Skeletal muscle tissue (tissue), 4 donors: Measurements from ENCODE around the gene FXR2. TPM values are rescaled to one million over a fixed set of nuclear protein-coding genes. Genes with fewer than 3 reads are reported as not detected.
"Not testable (repeated sequence)": the region's sequence is repeated elsewhere in the genome, so short reads cannot be mapped to it uniquely, and the experiment has no call there.

ENCODE experiments used
- H3K27ac ChIP-seq: one replicate; pipeline ENCODE4 v1.7.0; 2013; ENCODE audit warnings: mild to moderate bottlenecking, low read depth, low read length, inconsistent platforms
- H3K27me3 ChIP-seq, 3 donors: one replicate each; pipeline ENCODE4 v1.7.0; 2013; ENCODE audit warnings: low read length in 3 of 3; ENCODE audit not compliant: control insufficient read depth in 3 of 3, insufficient read depth in 3 of 3
- H3K36me3 ChIP-seq, 3 donors: one replicate each; pipeline ENCODE4 v1.7.0; 2013; ENCODE audit warnings: low read length in 3 of 3; ENCODE audit not compliant: control insufficient read depth in 3 of 3, insufficient read depth in 3 of 3
- H3K4me1 ChIP-seq, 3 donors: one replicate each; pipeline ENCODE4 v1.7.0; 2013; ENCODE audit warnings: low read length in 3 of 3, mild to moderate bottlenecking in 3 of 3; ENCODE audit not compliant: control insufficient read depth in 3 of 3, insufficient read depth in 3 of 3
- H3K4me3 ChIP-seq, 3 donors: one replicate each; pipeline ENCODE4 v1.7.0; 2013; ENCODE audit warnings: low read length in 3 of 3
- H3K9ac ChIP-seq, 3 donors: one replicate each; pipeline ENCODE4 v1.7.0; 2013; ENCODE audit warnings: low read length in 3 of 3, mild to moderate bottlenecking in 3 of 3, moderate library complexity in 2 of 3, low read depth in 1 of 3
- H3K9me3 ChIP-seq, 3 donors: one replicate each; pipeline ENCODE4 v1.7.0; 2013; ENCODE audit warnings: low read length in 3 of 3; ENCODE audit not compliant: control insufficient read depth in 3 of 3
- total RNA-seq: library from RNA; depleted of rRNA; stranded (reverse); fragments of >200 nt; gene quantifications from one replicate; pipeline ENCODE4 v1.2.3, GENCODE V29; 2014
- donor health status: Osteomylitis.

Gene FXR2
- total RNA-seq, 1 donor from 2014 or later, result 42.3 TPM

DNA sequence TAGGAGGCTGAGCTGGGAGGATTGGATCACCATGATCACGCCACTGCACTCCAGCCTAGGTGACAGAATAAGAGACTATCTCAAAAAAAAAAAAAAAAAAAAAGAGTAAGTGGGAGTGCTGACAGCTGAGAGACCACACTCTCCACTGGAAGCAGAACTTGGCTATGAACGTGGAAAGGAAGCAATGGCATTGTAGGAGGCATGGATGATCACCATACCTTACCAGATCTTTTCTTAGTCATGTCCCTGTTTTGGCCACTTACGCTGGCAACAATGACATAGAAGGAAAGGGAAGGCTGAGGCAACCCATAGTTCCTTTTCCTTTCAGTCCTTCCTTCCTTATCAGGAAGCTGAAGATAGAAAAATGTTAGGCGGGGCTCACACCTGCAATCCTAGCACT lies 32.3 kb upstream of the FXR2 start:
- Histone ChIP-seq H3K4me1 (peaks cover 11 to 13% (median 12%) of the 10 kb centered on the region in 3 donors), H3K4me3 (no peak overlapping the region), H3K27me3 (peaks cover 32 to 37% (median 34%) of the 10 kb centered on the region in 3 donors), H3K36me3 (no peaks in the 10 kb centered on the region), H3K9ac (no peak overlapping the region), H3K27ac (no peak overlapping the region), H3K9me3 (no peaks in the 10 kb centered on the region)

DNA sequence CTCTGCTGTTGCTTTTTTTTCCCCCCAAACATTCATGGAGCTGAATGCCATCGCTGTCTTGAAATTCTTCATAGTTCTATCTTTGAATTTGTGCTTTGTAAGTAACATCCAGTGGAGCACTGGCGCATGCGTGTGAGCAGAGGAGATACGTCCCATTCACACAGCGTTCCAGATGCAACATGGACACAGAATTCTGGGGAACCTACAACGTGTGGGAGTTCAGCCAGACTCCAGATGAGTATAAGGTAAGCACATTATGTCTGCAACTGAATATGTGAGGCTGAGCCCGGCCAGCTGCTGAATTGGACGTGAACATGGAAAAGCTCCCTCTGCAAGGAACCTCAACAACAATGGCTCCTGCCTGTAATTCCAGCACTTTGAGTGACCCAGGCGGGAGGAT lies 31.8 kb upstream of the FXR2 start:
- no peaks in the 10 kb centered on the region for H3K36me3 ChIP-seq
- peaks cover 11 to 12% (median 12%) of the 10 kb centered on the region in 3 donors for H3K4me1 ChIP-seq
- no peak overlapping the region for H3K4me3 ChIP-seq
- no peaks in the 10 kb centered on the region for H3K9me3 ChIP-seq
- no peak overlapping the region for H3K9ac ChIP-seq
- no peak overlapping the region for H3K27ac ChIP-seq
- H3K27me3 ChIP-seq, result peaks cover 28 to 37% (median 31%) of the 10 kb centered on the region in 3 donors

DNA sequence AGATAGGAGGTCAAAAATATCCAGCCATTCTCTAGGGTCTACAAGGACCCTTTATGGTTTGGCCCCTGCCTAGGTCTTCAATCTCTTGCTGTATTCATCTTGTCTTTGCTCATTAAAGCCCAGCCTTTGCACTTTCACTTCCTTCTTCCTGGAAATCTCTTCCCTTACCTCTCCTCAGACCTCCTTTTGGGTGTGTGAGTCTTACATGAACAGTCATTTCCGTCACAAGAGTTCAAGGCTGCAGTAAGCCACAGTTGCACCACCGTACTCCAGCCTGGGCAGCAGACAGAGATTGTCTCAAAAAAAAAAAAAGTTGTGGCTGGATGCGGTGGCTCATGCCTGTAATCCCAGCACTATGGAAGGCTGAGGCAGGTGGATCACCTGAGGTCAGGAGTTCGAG lies 30.1 kb upstream of the FXR2 start:
- no peaks in the 10 kb centered on the region for H3K9me3 ChIP-seq
- no peak overlapping the region for H3K9ac ChIP-seq
- H3K36me3 ChIP-seq, result no peaks in the 10 kb centered on the region
- H3K4me3 ChIP-seq, result no peak overlapping the region
- H3K27ac ChIP-seq, result no peak overlapping the region
- H3K27me3 ChIP-seq, result peaks cover 14 to 23% (median 17%) of the 10 kb centered on the region in 3 donors
- peaks cover 0 to under 1% (median 0%) of the 10 kb centered on the region in 3 donors for H3K4me1 ChIP-seq

DNA sequence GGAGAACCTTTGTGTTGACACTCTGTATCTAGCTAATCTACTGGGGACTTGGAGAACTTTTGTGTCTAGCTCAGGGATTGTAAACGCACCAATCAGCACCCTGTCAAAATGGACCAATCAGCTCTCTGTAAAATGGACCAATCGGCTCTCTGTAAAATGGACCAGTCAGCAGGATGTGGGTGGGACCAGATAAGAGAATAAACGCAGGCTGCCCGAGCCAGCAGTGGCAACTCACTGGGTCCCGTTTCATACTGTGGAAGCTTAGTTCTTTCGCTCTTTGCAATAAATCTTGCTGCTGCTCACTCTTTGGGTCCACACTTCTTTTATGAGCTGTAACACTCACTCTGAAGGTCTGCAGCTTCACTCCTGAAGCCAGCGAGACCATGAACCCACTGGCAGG lies 26.9 kb upstream of the FXR2 start:
- H3K4me1 ChIP-seq, H3K4me3 ChIP-seq, H3K27ac ChIP-seq, H3K9ac ChIP-seq, H3K36me3 ChIP-seq, H3K9me3 ChIP-seq: not testable (repeated sequence)
- H3K27me3 ChIP-seq, result peaks cover 3 to 11% (median 6%) of the 10 kb centered on the region in 3 donors

DNA sequence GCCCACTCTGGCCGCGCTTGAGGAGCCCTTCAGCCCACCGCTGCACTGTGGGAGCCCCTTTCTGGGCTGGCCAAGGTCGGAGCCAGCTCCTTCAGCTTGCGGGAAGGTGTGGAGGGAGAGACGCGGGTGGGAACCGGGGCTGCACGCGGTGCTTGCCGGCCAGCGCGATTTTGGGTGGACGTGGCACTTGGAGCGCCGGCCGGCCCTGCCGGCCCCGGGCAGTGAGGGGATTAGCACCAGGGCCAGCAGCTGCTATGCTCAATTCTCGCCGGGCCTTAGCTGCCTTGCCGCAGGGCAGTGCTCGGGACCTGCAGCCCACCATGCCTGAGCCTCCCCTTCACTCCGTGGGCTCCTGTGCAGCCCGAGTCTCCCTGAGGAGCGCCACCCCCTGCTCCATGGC lies 26.1 kb upstream of the FXR2 start:
- no peaks in the 10 kb centered on the region for H3K4me1 ChIP-seq
- H3K27ac ChIP-seq, result no peak overlapping the region
- no peaks in the 10 kb centered on the region for H3K9me3 ChIP-seq
- H3K9ac ChIP-seq, result no peak overlapping the region
- no peak overlapping the region for H3K4me3 ChIP-seq
- H3K27me3 ChIP-seq, result peaks cover 3 to 10% (median 5%) of the 10 kb centered on the region in 3 donors
- H3K36me3 ChIP-seq, result no peaks in the 10 kb centered on the region

DNA sequence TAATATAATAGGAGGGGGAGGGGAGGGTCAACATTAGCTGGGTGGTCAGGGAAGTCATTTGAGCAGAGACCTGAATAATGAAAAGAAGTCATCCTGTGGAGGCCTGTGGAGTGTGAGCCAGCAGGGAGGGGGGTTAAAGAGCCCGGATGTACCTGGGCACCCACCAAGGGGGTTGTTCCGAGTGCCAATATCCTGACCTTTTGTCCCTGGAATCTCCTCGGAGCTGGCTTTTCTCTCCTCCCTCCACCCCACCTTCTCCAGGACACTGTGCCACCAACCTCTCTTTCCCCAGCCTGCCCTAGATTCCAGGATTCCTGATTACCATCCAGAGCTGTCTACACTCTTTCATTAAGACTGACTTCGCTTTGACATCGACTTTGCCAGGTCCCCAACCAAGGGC lies 21.5 kb upstream of the FXR2 start:
- no peak overlapping the region for H3K4me3 ChIP-seq
- no peaks in the 10 kb centered on the region for H3K36me3 ChIP-seq
- H3K4me1 ChIP-seq, result peaks cover 0 to 5% (median 5%) of the 10 kb centered on the region in 3 donors
- H3K27me3 ChIP-seq, result no peaks in the 10 kb centered on the region
- no peak overlapping the region for H3K27ac ChIP-seq
- no peaks in the 10 kb centered on the region for H3K9me3 ChIP-seq
- H3K9ac ChIP-seq, result no peak overlapping the region

DNA sequence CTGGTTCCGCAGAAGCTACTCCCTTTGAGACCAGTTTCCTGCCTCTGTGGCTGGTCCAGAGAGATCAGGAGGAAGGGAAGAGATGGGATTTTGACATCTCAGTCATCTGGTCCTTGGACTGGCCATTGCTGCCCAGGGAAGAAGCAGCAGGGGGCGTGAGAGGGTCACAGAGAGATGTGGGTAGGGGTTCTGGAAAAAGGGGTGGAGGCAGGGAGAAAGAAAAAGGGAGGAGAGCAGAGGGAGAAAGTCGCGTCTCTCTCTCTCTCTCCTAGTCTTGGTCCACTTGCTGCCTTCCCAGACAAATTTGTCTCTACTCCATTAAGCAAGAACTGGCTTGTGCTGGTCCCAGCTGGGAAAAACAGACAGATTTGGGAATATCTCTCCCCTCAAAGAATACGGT lies 19.7 kb upstream of the FXR2 start:
- H3K27ac ChIP-seq, result no peak overlapping the region
- H3K9me3 ChIP-seq, result no peaks in the 10 kb centered on the region
- H3K27me3 ChIP-seq, result no peaks in the 10 kb centered on the region
- H3K36me3 ChIP-seq, result no peaks in the 10 kb centered on the region
- peaks cover 0 to 5% (median 5%) of the 10 kb centered on the region in 3 donors for H3K4me1 ChIP-seq
- no peak overlapping the region for H3K9ac ChIP-seq
- no peak overlapping the region for H3K4me3 ChIP-seq

DNA sequence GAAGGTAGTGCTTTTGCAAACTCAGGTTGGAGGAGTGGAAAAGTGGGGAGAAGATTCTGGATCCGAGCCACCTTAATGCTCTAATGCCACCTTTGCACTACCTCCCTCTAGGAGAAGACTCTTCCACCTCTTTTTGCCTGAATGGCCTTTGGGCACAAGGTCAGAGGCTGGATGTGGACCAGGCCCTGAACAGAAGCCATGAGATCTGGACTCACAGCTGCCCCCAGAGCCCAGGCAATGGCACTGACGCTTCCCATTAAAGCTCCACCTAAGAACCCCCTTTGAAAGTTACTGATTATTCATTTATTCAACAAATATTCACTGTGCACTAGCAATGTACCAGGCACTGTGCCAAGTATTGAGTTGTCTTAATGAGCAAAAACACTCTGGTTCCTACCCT lies 18.4 kb upstream of the FXR2 start:
- Histone ChIP-seq H3K27me3 (no peaks in the 10 kb centered on the region), H3K27ac (no peak overlapping the region), H3K9me3 (no peaks in the 10 kb centered on the region), H3K9ac (no peak overlapping the region), H3K4me1 (peaks cover 0 to 5% (median 5%) of the 10 kb centered on the region in 3 donors), H3K4me3 (no peak overlapping the region), H3K36me3 (no peaks in the 10 kb centered on the region)

DNA sequence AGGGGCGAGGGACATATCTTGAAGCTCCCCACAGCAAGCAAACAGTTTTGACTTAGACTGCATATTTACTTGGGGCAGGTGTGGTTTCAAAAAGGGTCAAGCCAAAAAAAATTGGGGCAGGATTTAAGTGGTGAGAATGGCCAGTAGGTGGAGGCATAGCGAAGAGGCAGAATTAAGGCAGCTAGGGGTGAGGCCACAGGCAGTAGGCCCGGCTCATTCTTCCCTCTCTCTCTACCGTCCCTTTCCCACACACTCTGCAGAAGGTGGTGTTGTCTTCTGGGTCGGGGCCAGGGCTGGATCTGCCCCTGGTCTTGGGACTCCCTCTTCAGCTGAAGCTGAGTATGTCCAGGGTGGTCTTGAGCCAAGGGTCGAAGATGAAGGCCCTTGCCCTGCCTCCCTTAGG lies 17.8 kb upstream of the FXR2 start:
- H3K36me3 ChIP-seq, result no peaks in the 10 kb centered on the region
- no peaks in the 10 kb centered on the region for H3K9me3 ChIP-seq
- no peak overlapping the region for H3K4me3 ChIP-seq
- no peaks in the 10 kb centered on the region for H3K27me3 ChIP-seq
- H3K4me1 ChIP-seq, result peaks cover 0 to 5% (median 5%) of the 10 kb centered on the region in 3 donors
- no peak overlapping the region for H3K27ac ChIP-seq
- peak overlapping the region in 1 of 3 donors; percentile 25 for H3K9ac ChIP-seq

DNA sequence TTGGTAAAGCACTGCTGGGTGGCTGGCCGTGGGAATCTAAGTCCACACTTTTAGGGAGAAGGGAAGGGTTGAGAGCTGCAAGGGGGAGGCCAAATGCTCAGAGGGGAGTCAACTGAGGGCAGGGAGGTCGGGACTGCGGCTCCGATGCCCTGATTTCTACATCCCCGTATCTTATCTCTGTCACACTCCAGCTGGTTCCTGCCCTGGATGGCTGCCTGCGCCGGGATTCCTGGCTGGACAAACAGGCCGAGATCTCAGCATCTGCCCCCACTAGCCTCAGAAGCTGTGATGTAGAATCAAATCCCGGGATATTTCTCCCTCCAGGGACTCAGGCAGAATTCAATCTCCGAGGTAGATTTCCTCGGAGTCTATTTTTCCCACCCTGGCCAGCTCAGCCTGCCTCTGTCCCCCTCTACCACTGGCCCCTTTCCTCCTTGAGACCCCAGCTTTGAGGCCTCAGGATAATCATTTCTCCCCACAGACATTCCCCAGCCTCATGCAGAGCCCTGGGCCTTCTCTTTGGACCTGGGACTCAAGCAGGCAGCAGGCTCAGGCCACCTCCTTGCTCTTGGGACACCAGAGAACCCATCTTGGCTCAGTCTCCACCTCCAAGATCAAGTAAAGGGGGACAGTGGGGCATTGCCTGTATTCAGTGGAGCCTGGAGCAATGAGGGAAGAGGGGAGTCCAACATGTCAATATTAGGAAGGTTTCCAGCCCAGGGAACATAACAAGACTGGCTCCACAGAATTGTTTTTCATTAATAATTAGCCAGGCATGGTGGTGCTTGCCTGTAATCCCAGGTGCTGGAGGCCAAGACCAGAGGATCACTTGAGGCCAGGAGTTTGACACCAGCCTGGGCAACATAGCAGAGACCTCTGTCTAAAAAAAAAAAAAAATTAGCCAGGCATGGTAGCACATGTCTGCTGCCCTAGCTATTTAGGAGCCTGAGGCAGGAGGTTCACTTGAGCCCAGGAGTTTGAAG lies 17.0 kb upstream of the FXR2 start:
- H3K9ac ChIP-seq, result peak overlapping the region in 1 of 3 donors; percentile 14
- no peaks in the 10 kb centered on the region for H3K9me3 ChIP-seq
- no peak overlapping the region for H3K4me3 ChIP-seq
- peaks cover 4 to 10% (median 7%) of the 10 kb centered on the region in 3 donors for H3K4me1 ChIP-seq
- H3K36me3 ChIP-seq, result no peaks in the 10 kb centered on the region
- H3K27me3 ChIP-seq, result no peaks in the 10 kb centered on the region
- no peak overlapping the region for H3K27ac ChIP-seq
